Fibroblast of lung (primary cell): ENCODE measurements around the gene NR2E1.

Source experiments
- CTCF ChIP-seq, 2 donors: IDR thresholded peaks in 1 of 2; conservative IDR thresholded peaks in 1 of 2; 1 replicate in 1 of 2; 2 replicates in 1 of 2; pipeline ENCODE4 v1.5.1; 2011 to 2012; ENCODE audit warnings: low read length in 2 of 2, control low read depth in 1 of 2, inconsistent platforms in 1 of 2, low read depth in 1 of 2, mild to moderate bottlenecking in 1 of 2
- EZH2 ChIP-seq: IDR thresholded peaks from 2 replicates; pipeline ENCODE4 v1.5.1; 2012; ENCODE audit warnings: low read length, control low read depth, mild to moderate bottlenecking; ENCODE audit errors: missing control alignments

- TF ChIP-seq CTCF (conservative IDR thresholded peaks at IDR 0.05 in 1 of 2, IDR thresholded peaks at IDR 0.05 in 1 of 2; ENCODE audit: low read depth in 1 of 2, low read length in 2 of 2) (no peak), EZH2 (no peak)
Measured at GRCh38 chr6:108207013-108207412, 41.2 kb downstream of the NR2E1 start.
